Keratinocyte (primary cell): ENCODE measurements around the gene GAN. TPM values are rescaled to one million over a fixed set of nuclear protein-coding genes. Genes with fewer than 3 reads are reported as not detected.
A peak's percentile ranks its signal among the peaks of the same experiment; 100 is the strongest.

Experiments
- DNase-seq: peaks from one replicate; pipeline ENCODE4 v3.0.0-alpha.2; 2011; ENCODE audit warnings: low read depth, missing footprints, low spot score
- FAIRE-seq: peaks from 2 replicates; lab custom pipeline; 2011; peaks lifted over from hg19 to GRCh38; lab: Jason Lieb, UNC
- H2AFZ ChIP-seq: 2 replicates; pipeline ENCODE4 v1.6.0; 2012; ENCODE audit warnings: low read length, control low read depth, inconsistent platforms; ENCODE audit not compliant: control insufficient read depth
- H3K27ac ChIP-seq: 2 replicates; pipeline ENCODE4 v1.5.1; 2011; ENCODE audit warnings: low read length; ENCODE audit not compliant: control insufficient read depth, insufficient read depth
- H3K27me3 ChIP-seq: 3 replicates; pipeline ENCODE4 v1.6.0; 2011; ENCODE audit warnings: low read length; ENCODE audit not compliant: control insufficient read depth, insufficient read depth; ENCODE audit errors: extremely low read depth
- H3K36me3 ChIP-seq, 2 experiments: 2 replicates in 1 of 2; 3 replicates in 1 of 2; pipeline ENCODE4 v1.5.1; 2011; ENCODE audit warnings: low read length in 2 of 2, mild to moderate bottlenecking in 1 of 2; ENCODE audit not compliant: control insufficient read depth in 2 of 2, insufficient read depth in 2 of 2; ENCODE audit errors: extremely low read depth in 1 of 2
- H3K4me1 ChIP-seq: 3 replicates; pipeline ENCODE4 v1.5.1; 2011; ENCODE audit warnings: low read length; ENCODE audit not compliant: control insufficient read depth, insufficient read depth; ENCODE audit errors: extremely low read depth
- H3K4me2 ChIP-seq: 3 replicates; pipeline ENCODE4 v1.6.0; 2011; ENCODE audit warnings: low read depth, low read length; ENCODE audit not compliant: control insufficient read depth, insufficient read depth; ENCODE audit errors: extremely low read depth
- H3K4me3 ChIP-seq, 3 experiments: fragments of 200-600 bp in 1 of 3; sonication (generic) in 1 of 3; 2 replicates in 2 of 3; 3 replicates in 1 of 3; pipeline ENCODE4 v1.5.1; 2011 to 2016; ENCODE audit warnings: low read length in 3 of 3, mild to moderate bottlenecking in 3 of 3, control low read depth in 2 of 3, inconsistent platforms in 1 of 3, low read depth in 1 of 3, mixed read lengths in 1 of 3, mixed run types in 1 of 3, moderate library complexity in 1 of 3; ENCODE audit not compliant: control insufficient read depth in 2 of 3, insufficient read depth in 2 of 3; ENCODE audit errors: extremely low read depth in 1 of 3
- H3K79me2 ChIP-seq: 2 replicates; pipeline ENCODE4 v1.6.0; 2012; ENCODE audit warnings: low read length; ENCODE audit not compliant: control insufficient read depth, insufficient read depth
- H3K9ac ChIP-seq: 3 replicates; pipeline ENCODE4 v1.6.0; 2011; ENCODE audit warnings: low read length; ENCODE audit not compliant: control insufficient read depth, insufficient read depth; ENCODE audit errors: extremely low read depth
- H3K9me1 ChIP-seq: 3 replicates; pipeline ENCODE4 v1.6.0; 2011; ENCODE audit warnings: low read length; ENCODE audit not compliant: control insufficient read depth, insufficient read depth; ENCODE audit errors: extremely low read depth
- H3K9me3 ChIP-seq: 2 replicates; pipeline ENCODE4 v1.5.1; 2012; ENCODE audit warnings: low read depth, low read length; ENCODE audit not compliant: control insufficient read depth
- H4K20me1 ChIP-seq: 3 replicates; pipeline ENCODE4 v1.6.0; 2011; ENCODE audit warnings: low read length; ENCODE audit not compliant: control insufficient read depth, insufficient read depth; ENCODE audit errors: extremely low read depth
- EZH2 ChIP-seq: IDR thresholded peaks from one replicate; pipeline ENCODE4 v1.6.1; 2012; ENCODE audit warnings: inconsistent platforms, mild to moderate bottlenecking, low read length, moderate library complexity
- dilution Hi-C: fragments of 300-500 bp; cut with MboI; formaldehyde crosslinking; loops from one replicate; pipeline ENCODE4 v1.7.0; 2020; ENCODE audit warnings: low sequenced_read_pairs; ENCODE audit not compliant: extremely low pct_ligation_motif_present
- polyA plus RNA-seq, 5 experiments: library from polyadenylated mRNA; depleted of rRNA in 3 of 5; stranded (reverse) in 3 of 5; stranded (forward) in 1 of 5; unstranded in 1 of 5; fragments of >200 nt; gene quantifications; 1 replicate in 1 of 5; 2 replicates in 3 of 5; 3 replicates in 1 of 5; pipeline versions ENCODE4 v1.2.1 to v1.2.3, GENCODE V29; 2011 to 2012; ENCODE audit warnings: missing spikeins in 2 of 5, low read depth in 1 of 5, low replicate concordance in 1 of 5
- TF ChIP-seq, protein P1 (sequence below), 3 experiments: IDR thresholded peaks in 1 of 3; conservative IDR thresholded peaks in 1 of 3; optimal IDR thresholded peaks in 1 of 3; 2 replicates in 2 of 3; 3 replicates in 1 of 3; pipeline versions ENCODE3 to v1.5.1; 2011; ENCODE audit warnings: low read length in 3 of 3, mild to moderate bottlenecking in 3 of 3, moderate library complexity in 2 of 3, control low read depth in 1 of 3, inconsistent platforms in 1 of 3; ENCODE audit not compliant: insufficient read depth in 2 of 3; ENCODE audit errors: extremely low read depth in 1 of 3

The GAN gene
- polyA plus RNA-seq, 1 donor (not counting 4 experiments of a cell fraction or from before 2014, with no cell fraction given), result 6.5 TPM

DNA sequence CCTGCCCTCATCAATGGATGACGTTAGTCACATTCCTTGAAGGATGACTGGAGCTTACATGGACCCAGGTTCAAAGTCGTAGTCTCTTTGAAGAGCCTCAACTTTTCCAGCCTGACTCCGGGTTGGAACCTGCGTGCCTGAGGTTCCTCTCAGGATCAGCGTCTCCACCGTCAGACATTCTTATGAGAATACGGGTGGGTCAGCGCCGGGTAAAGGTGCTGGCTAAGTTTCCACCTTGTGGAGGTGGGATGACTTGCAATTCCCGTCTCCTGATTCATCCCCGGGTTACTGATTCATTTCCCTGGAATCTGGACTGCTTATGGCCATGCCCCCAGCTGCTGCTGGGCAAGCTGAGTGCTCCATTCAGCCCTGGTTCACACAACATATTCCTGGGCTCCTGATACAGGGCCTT lies 90.9 kb downstream of the GAN start:
- Histone ChIP-seq H3K9ac (peak overlapping the region; percentile 53), H3K4me3 (no peak overlapping the region), H3K4me2 (peak overlapping the region; percentile 53), H3K9me1 (no peaks in the 10 kb centered on the region), H3K36me3 (no peaks in the 10 kb centered on the region), H4K20me1 (no peaks in the 10 kb centered on the region), H3K27ac (peak overlapping the region; percentile 83), H3K79me2 (no peaks in the 10 kb centered on the region), H3K27me3 (no peaks in the 10 kb centered on the region), H2AFZ (no peak overlapping the region), H3K4me1 (peaks cover 52% of the 10 kb centered on the region), H3K9me3 (no peaks in the 10 kb centered on the region)
- DNase-seq (peak; percentile 91), FAIRE-seq (peak; percentile 94)
- TF ChIP-seq, protein P1, sequence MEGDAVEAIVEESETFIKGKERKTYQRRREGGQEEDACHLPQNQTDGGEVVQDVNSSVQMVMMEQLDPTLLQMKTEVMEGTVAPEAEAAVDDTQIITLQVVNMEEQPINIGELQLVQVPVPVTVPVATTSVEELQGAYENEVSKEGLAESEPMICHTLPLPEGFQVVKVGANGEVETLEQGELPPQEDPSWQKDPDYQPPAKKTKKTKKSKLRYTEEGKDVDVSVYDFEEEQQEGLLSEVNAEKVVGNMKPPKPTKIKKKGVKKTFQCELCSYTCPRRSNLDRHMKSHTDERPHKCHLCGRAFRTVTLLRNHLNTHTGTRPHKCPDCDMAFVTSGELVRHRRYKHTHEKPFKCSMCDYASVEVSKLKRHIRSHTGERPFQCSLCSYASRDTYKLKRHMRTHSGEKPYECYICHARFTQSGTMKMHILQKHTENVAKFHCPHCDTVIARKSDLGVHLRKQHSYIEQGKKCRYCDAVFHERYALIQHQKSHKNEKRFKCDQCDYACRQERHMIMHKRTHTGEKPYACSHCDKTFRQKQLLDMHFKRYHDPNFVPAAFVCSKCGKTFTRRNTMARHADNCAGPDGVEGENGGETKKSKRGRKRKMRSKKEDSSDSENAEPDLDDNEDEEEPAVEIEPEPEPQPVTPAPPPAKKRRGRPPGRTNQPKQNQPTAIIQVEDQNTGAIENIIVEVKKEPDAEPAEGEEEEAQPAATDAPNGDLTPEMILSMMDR (optimal IDR thresholded peaks at IDR 0.05 in 1 of 3, IDR thresholded peaks at IDR 0.05 in 1 of 3, conservative IDR thresholded peaks at IDR 0.05 in 1 of 3; ENCODE audit: extremely low read depth in 1 of 3, insufficient read depth in 2 of 3, low read length in 3 of 3), result peak in 2 of 3 experiments; percentile 27 to 43
- no peak for TF ChIP-seq EZH2
- dilution Hi-C loops, result no loop called here

DNA sequence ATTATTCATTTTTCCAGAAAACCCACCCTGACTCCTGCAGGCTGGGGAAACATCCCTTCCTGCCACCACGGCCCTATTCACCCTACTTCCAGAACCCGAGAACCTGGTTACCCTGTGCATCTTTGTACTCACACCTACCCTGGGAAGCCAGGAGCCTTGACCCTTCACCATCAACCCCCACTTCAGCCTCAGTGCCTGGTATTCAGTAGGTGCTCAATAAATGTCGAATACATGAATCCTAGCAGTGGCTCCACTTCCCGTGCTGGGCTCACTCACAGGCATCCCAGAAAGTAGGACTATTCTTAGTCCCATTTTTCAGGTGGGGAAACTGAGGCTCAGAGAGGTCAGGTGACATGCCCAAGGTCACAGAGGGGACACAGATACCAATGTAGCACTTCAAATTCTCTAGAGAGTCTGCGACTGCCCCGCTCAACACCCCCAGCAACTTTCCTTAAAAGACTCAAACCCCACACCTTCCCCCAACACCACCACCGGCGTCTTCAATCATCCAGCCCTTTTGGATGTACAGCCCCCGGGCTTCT lies 93.7 kb downstream of the GAN start:
- Histone ChIP-seq H3K9ac (no peak overlapping the region), H3K27ac (no peak overlapping the region)

More for the DNA sequence above, 93.7 kb downstream of the GAN start:
- H2AFZ ChIP-seq, result no peak overlapping the region
- H3K36me3 ChIP-seq, result no peaks in the 10 kb centered on the region
- FAIRE-seq, result no peak
- TF ChIP-seq EZH2, result no peak
- TF ChIP-seq, protein P1 (optimal IDR thresholded peaks at IDR 0.05 in 1 of 3, IDR thresholded peaks at IDR 0.05 in 1 of 3, conservative IDR thresholded peaks at IDR 0.05 in 1 of 3; ENCODE audit: extremely low read depth in 1 of 3, insufficient read depth in 2 of 3, low read length in 3 of 3), result no peak
- H3K4me1 ChIP-seq, result peaks cover 37% of the 10 kb centered on the region
- no peaks in the 10 kb centered on the region for H4K20me1 ChIP-seq
- no peak for DNase-seq
- no peak overlapping the region for H3K4me3 ChIP-seq
- H3K9me3 ChIP-seq, result no peaks in the 10 kb centered on the region
- dilution Hi-C loops, result no loop called here
- H3K27me3 ChIP-seq, result no peaks in the 10 kb centered on the region
- no peaks in the 10 kb centered on the region for H3K9me1 ChIP-seq
- no peaks in the 10 kb centered on the region for H3K79me2 ChIP-seq
- no peak overlapping the region for H3K4me2 ChIP-seq
